Measurements from ENCODE around the gene ANKMY2.

Gene ANKMY2

GRCh38 chr7:16657656-16658279 is 12.2 kb upstream of the ANKMY2 start:
- peak in 3 of 4 experiments; percentile 27 to 47 (median 45) for DNase-seq

DNA sequence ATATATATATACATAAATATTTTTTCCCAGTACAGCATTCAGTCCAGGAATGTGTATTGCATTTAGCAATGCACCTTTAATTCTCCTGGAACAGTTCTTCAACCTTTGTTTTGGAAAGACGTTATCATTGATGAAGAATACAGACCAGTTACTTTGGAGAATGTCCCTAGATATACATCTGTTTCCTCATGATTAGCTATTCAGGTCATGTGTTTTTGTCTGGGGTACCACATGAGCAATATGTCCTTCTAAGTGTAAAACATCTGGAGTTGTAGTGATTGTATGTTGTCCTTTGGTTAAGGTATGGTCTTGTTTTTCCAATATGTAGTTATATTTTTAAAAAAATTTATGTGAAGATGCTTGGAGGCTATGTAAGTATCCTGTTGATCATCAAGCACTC is 10.6 kb upstream of the ANKMY2 start:
- DNase-seq: no peak

- no peak for DNase-seq
These were observed 9.8 kb upstream of the ANKMY2 start for GRCh38 chr7:16655394-16655793.

DNA sequence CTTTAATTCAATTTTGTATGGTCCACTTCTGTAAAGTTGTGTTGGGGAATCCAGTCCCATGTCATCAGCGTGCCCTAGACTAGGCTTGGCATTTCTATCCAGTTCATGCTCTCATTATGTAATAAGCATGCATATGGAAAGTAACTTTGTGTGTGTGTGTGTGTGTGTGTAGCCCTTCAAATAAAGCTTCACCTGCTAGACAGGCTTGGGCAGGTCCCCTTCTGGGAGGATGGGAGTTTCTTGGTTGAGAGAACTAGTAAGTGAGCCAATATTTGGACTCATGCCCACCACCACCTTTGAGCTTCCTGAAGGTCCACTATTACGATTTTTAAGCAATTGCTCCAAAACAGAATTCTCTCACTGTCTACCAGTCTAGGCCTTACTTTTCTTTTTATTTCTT is 7.3 kb upstream of the ANKMY2 start:
- DNase-seq: no peak

- DNase-seq: no peak
These were observed 6.7 kb upstream of the ANKMY2 start for GRCh38 chr7:16652240-16652583.

DNA sequence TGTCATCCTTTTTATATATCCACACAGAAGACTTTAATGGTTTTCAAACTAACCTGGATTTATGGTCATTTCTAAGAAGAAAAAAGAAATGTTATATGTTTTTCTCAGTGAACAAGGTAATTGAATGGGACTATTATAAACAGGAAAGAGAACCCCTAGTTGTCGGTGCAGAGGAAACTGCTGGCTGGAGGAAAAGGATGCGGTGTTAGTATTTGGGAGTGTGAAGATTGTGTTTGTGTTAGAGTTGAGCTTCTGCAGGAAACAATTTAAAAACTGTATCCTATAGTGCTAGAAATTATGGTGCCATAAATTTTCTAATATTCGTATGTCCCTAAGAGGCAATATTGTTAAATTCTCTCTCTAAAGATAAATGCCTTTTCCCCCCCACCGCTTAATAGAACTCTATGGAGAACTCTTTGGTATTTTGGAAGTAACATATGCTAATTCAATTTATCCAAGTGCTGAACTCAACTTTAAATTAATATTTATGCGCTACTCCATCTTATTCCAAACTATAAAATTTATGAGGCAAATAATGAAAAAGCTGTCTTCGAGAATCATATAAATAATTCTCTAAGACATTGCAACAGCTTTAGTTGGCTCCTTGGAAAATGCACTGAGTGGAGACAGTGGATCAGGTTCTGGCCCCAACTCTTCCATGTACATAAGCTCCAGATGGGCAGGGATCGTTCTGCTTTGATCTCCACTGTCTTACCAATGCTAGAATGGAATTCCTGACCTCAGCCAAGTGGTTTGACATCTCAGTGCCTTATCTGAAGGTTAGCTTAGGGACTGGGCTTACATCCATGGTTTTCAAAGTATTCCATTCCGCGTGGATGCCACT is 6.1 kb upstream of the ANKMY2 start:
- no peak for DNase-seq

DNA sequence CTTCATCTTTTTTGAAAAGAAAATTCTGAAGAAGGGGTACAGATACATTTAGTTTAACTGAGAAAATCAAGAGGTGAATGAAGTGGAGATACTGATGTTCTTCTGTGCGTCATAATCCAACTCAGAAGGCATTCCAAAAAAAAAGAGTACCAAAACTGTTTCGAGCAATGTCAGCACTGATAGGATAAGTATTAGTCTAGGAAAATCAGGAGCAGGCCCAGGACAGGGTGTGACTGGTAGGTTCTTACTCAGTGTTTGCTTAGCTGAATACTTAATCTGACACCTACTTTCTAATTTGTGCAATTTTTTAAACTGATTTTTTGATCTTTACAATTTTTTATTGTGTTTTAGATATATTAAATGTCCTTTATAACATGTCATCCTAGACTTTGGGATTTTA is 4.7 kb upstream of the ANKMY2 start:
- DNase-seq: no peak

- no peak for DNase-seq
These were observed 3.6 kb upstream of the ANKMY2 start for GRCh38 chr7:16649196-16649595.

DNA sequence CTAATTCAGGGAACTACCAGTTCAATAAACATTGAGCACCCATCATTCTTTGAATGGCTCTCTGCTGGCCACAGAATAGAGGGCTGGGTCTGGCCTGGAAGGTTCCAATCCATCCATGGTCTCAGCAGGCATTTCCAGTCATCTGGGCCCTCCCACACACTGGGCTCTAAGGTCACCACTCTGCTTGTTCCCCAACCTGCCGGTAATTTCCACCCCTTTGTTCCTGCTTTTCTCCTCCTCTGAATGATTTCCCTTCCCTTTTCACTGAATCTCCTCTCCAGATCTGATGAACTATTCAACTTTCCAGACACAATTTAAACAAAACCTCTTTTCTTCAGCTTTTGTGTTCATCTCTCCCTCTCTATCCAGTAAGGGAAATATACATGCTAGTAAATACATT is 3.0 kb upstream of the ANKMY2 start:
- DNase-seq: peak; percentile 42 to 66 (median 65)

GRCh38 chr7:16647435-16647960 is 1.9 kb upstream of the ANKMY2 start:
- DNase-seq: no peak

DNA sequence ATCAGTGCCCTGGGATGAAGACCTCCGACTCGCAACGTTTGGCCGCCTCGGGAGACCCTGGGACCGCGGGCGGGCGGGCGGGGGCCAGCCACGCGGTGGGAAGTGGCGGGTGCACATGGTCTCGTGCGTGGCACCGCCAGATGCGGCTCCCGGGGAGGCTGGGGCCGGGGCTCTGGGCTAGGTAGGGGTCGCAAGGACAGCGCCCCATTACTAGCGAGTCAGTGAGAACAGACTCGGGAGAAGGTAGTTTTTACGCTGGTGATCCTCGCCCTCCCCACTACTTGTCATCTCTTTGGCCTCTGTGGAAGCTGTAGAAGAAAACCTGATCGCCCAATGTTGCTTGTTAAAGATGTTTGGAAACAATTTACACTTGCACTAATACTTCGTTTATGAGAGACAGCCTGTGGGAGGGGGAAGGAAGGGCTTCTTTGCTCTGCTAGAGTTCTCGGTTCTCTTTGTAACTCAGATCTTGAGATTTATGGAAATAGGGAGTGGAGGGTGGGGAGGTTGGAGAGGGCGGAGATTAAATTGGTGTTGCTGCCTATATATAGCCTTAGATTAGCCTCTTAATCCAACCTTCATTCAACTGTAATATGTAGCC is 1.0 kb upstream of the ANKMY2 start:
- peak in 3 of 4 experiments; percentile 19 to 45 (median 30) for DNase-seq

DNA sequence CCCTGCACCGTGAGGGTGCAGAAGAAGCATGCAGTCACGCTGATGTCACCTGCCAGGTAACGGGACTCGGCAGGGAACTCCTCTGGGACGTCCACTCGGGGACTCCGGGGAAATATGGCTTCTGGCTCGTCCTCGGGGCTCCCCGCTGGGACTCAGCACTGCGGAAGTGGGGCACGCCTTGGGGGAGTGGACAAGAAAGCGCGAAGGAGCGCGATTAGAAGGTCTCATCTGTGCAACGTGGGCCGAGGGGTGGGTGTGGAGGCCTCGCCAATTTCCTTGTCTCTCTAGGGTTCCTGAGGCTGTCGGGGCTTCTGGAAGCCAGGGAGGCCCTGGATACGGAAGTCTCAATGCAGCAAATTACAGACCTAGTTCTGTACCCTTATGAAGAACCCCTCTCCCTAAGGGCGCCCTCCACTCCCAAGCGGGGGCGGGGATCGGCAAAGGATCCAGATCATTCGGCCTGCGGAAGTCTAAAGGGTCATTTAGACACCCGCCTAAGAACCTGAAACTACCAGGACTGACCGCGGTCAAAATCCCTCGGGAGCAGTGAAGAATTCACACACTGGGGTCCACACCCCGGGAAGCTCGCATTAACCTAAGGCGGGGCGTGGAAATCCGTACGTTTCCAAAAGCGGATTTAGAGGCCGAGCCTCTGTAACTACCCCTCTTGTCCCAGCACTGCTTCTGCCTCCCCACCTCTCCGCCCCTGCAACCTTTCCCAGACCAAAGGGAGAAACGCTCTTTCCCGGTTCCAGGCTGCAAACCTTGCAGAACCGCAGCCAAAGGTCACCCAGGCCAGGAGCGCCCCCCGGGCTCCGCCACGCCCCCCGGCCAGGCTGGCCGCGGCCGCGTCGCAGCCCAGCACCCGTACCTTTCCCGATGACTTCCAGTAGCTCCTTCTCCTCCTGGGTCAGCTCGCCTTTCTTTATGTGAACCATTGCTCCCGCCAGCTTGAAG is 640 bp downstream of the ANKMY2 start:
- DNase-seq: peak; percentile 65 to 84 (median 76)

DNA sequence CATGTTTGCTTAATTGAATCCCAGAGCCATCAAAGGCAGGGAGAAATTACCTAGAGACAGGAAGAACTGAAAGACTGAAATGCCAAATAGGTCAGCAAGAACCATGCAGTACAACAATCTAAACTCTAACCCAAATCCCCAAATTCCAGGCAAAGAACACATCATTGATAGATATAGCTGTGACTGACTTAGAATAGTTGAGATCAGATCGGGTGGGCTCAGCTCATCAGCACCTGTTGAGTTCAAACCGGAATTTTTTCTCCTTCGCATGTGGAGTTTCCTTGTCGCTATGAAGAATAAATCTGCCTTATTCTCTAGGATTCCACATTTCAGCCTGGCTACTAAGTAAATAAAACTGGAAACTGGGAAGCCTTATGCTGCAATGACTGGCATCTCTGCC is 1.4 kb downstream of the ANKMY2 start:
- no peak for DNase-seq

- DNase-seq: no peak
These were observed 7.0 kb downstream of the ANKMY2 start for GRCh38 chr7:16638282-16639280.

DNA sequence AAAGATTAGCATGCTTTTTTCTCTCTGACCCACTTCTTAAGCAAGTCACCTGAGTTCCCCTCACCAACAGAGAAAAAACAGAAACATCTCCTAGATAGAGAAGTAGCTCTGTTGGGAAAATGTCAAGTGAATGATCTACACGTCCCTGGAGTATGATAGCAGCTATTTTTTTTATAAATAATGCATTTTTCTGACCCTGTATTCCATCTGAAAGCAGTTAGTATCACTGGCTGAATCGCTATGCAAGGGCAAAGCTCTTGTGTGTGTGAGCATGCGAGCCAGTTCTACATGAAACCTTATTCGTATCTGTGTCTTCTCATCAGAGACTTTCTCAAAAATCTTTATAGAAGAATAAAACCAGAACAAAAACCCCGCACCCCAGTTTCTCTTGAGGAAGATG is 8.2 kb downstream of the ANKMY2 start:
- DNase-seq: no peak

GRCh38 chr7:16636555-16637101 is 8.9 kb downstream of the ANKMY2 start:
- DNase-seq: no peak

GRCh38 chr7:16634271-16634738 is 11.2 kb downstream of the ANKMY2 start:
- peak; percentile 1 to 37 (median 24) for DNase-seq

DNA sequence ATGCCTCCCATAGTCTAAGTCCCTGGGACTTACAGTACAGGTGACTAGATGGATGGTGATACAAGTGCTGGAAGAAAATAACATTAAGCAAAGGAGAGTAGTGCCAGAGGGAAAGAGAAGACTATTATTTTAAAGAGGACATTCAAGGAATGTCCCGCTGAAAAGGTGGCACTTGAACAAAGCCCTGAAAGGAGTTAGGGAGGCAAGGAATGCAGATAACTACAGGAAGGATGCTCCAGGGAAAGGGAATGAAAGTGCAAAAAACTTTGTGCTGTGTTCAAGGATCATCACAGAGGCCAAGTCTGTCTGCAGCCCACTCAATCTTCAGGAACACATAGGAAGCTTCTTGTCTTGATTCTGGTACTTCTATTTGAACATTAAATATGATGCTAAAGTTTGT is 14.9 kb downstream of the ANKMY2 start:
- DNase-seq: no peak

- no peak for DNase-seq
These were observed 18.3 kb downstream of the ANKMY2 start for GRCh38 chr7:16627236-16627635.

- DNase-seq: no peak
These were observed 19.2 kb downstream of the ANKMY2 start for GRCh38 chr7:16626388-16626787.

GRCh38 chr7:16619979-16620408 is 25.6 kb downstream of the ANKMY2 start:
- peak in 3 of 4 experiments; percentile 11 to 39 (median 19) for DNase-seq
